Skeletal muscle cell (primary cell): Measurements from ENCODE around the gene FANCG.

Source experiments
- DNase-seq: peaks from one replicate; pipeline ENCODE4 v3.0.0-alpha.2; 2010; ENCODE audit warnings: low read depth
- H3K4me3 ChIP-seq: 2 replicates; pipeline ENCODE4 v1.5.1; 2011; ENCODE audit warnings: low read depth, mild to moderate bottlenecking, control low read depth, low read length, moderate library complexity

Gene FANCG

DNA sequence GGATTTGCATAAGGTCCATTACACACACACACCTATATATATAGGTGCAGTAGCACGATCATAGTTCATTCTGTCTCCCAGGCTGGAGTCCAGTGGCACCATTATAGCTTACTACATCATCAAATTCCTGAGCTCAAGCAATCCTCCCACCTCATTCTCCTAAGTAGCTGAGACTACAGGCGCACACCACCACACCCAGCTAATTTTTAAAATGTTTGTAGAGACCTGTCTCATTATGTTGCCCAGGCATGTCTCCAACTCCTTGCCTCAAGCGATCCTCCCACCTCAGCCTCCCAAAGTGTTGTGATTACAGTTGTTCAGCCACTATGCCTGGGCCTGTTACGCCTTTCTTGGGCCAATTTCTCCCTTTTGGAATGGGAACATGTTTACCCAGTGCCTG is 50.5 kb downstream of the FANCG start:
- no peak for DNase-seq
- no peak overlapping the region for H3K4me3 ChIP-seq

DNA sequence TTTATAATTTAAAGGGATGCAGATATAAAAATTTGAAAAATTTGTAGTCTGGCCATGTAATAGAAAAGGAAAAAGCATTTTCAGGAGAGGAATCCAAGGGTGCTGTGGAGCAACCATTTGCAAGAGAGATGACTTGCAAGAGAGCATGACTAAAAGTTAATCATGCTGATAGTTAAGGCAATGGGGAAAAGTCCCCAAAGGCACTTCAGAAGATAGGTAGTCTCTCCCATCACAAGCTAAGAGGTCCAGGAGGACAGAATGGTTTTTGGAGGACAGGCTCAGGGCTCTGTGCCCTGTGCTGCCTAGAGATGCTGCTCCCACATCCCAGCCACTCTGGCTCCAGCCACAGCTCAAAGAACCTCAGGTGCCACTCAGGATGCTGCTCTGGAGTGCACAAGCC is 51.4 kb downstream of the FANCG start:
- no peak for DNase-seq
- no peak overlapping the region for H3K4me3 ChIP-seq

DNA sequence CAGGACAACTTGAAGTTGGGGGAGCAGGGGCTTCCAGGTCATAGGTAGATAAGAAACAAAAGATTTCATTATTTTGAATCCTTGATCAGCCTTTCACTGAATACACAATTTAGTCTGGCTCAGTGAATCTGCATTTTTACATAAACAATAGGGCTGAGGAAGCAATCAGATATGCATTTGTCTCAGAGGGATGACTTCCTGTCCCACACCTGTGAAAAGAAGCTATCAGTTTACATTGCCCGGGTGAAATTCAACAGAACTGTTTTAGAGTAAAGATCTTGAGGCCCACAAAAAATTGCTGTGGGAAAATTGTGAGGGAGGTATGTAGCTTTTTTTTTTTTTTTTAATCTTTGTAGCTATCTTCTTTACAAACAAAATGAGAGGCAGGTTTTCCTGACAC is 51.9 kb downstream of the FANCG start:
- H3K4me3 ChIP-seq: no peak overlapping the region
- no peak for DNase-seq

DNA sequence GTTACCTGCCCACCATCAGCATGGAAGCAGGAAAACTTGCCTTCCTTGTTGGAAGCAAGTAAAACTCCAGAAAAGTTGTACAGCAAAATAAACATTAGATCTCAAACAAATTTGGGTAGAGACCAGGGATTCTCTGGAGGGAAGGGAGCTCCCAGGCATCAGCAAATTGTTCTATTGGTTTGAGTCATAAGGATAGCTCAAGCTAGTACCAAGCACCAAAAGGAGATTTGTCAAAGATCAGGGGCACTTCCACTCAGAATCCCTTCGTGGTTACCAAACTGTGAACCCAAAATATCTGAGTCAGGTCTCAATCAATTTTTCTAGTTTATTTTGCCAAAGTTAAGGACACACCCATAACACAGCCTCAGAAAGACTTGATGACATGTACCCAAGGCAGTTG is 52.4 kb downstream of the FANCG start:
- DNase-seq: no peak
- H3K4me3 ChIP-seq: no peak overlapping the region

DNA sequence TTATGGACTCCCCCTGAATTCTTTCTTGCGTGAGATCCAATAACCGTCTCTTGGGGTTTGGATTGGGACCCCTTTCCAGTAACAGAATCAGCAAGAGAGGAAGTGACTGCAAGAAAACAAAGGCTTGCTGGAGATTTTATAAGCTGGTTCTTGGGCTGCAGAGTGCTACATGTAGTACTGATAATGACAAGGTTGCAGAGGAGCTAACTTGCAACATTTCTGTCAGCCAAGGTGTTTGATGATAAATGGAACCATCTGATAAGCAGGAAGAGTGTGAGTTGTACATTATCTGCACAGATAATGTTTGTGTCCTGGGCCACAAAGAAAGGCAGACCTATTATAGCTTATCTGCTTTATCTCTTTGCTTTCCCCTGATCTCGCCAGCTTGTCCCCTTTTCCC is 53.1 kb downstream of the FANCG start:
- no peak for DNase-seq
- H3K4me3 ChIP-seq: no peak overlapping the region
